NCI-H1417 (cell line): ENCODE data around the gene SARNP.
"Not testable (repeated sequence)": the region's sequence is repeated elsewhere in the genome, so short reads cannot be mapped to it uniquely, and the experiment has no call there.

Experiments used
- DNase-seq, 3 experiments: peaks; one replicate each; lab custom pipeline; 2025; lab: John Stamatoyannopoulos, UW

Gene SARNP

GRCh38 chr12:55839345-55840140 is 22.0 kb upstream of the SARNP start:
- DNase-seq: no peak

- DNase-seq: no peak
Observed at GRCh38 chr12:55838361-55838760, 20.8 kb upstream of the SARNP start.

GRCh38 chr12:55834400-55834799 is 16.9 kb upstream of the SARNP start:
- not testable (repeated sequence) for DNase-seq

- no peak for DNase-seq
Observed at GRCh38 chr12:55833056-55833455, 15.5 kb upstream of the SARNP start.

GRCh38 chr12:55831447-55831815 is 13.9 kb upstream of the SARNP start:
- DNase-seq: no peak

- peak; percentile 34 to 93 (median 91) for DNase-seq
Observed at GRCh38 chr12:55830601-55831446, 13.3 kb upstream of the SARNP start.

GRCh38 chr12:55829967-55830600 is 12.6 kb upstream of the SARNP start:
- peak in 1 of 3 experiments; percentile 59 for DNase-seq

GRCh38 chr12:55828357-55828756 is 10.8 kb upstream of the SARNP start:
- no peak for DNase-seq

- DNase-seq: no peak
Observed at GRCh38 chr12:55827806-55828205, 10.3 kb upstream of the SARNP start.

- no peak for DNase-seq
Observed at GRCh38 chr12:55824726-55825125, 7.2 kb upstream of the SARNP start.

- DNase-seq: no peak
Observed at GRCh38 chr12:55823419-55823818, 5.9 kb upstream of the SARNP start.

- DNase-seq: peak in 1 of 3 experiments; percentile 19
Observed at GRCh38 chr12:55822228-55822627, 4.7 kb upstream of the SARNP start.

GRCh38 chr12:55820679-55821078 is 3.2 kb upstream of the SARNP start:
- peak in 1 of 3 experiments; percentile 10 for DNase-seq

GRCh38 chr12:55818886-55819285 is 1.4 kb upstream of the SARNP start:
- no peak for DNase-seq

GRCh38 chr12:55818140-55818728 is 710 bp upstream of the SARNP start:
- DNase-seq: no peak

- DNase-seq: peak in 1 of 3 experiments; percentile 26
Observed at GRCh38 chr12:55816881-55817344, 611 bp downstream of the SARNP start.

- no peak for DNase-seq
Observed at GRCh38 chr12:55815473-55815872, 2.1 kb downstream of the SARNP start.

- no peak for DNase-seq
Observed at GRCh38 chr12:55814257-55814656, 3.3 kb downstream of the SARNP start.

- no peak for DNase-seq
Observed at GRCh38 chr12:55812088-55812487, 5.4 kb downstream of the SARNP start.

GRCh38 chr12:55809274-55809673 is 8.2 kb downstream of the SARNP start:
- DNase-seq: no peak

GRCh38 chr12:55806982-55807381 is 10.5 kb downstream of the SARNP start:
- no peak for DNase-seq

GRCh38 chr12:55797550-55797949 is 20.0 kb downstream of the SARNP start:
- DNase-seq: no peak
